SK-N-SH treated with all-trans-retinoic acid at 6 μM for 48 hours (cell line): ENCODE data around the gene PRICKLE1.

Source experiments
- ATAC-seq: fragments of 200-7000 bp; cut with Tn5 transposase; 3 replicates; pipeline ENCODE4 v1.9.1; 2020; ENCODE audit warnings: mild to moderate bottlenecking, moderate library complexity
- ARNTL ChIP-seq: fragments of 450-650 bp; formaldehyde crosslinking; IDR thresholded peaks from 2 replicates; pipeline ENCODE4 v1.5.0; 2020; ENCODE audit warnings: low read depth, mild to moderate bottlenecking, moderate library complexity, borderline replicate concordance
- CREB5 ChIP-seq: fragments of 250-450 bp; sonication (Bioruptor Pico); IDR thresholded peaks from 2 replicates; pipeline ENCODE4 v1.5.1; 2020; ENCODE audit warnings: low read depth, mild to moderate bottlenecking, moderate library complexity
- CSDC2 ChIP-seq: fragments of 250-450 bp; sonication (Bioruptor Pico); IDR thresholded peaks from 2 replicates; pipeline ENCODE4 v1.5.0; 2020; ENCODE audit warnings: mild to moderate bottlenecking, moderate library complexity
- ESRRG ChIP-seq: fragments of 250-450 bp; sonication (Bioruptor Pico); IDR thresholded peaks from 2 replicates; pipeline ENCODE4 v1.6.1; 2021; ENCODE audit warnings: mild to moderate bottlenecking
- GLIS3 ChIP-seq: fragments of 250-450 bp; sonication (Bioruptor Pico); IDR thresholded peaks from 2 replicates; pipeline ENCODE4 v1.5.0; 2020; ENCODE audit warnings: mild to moderate bottlenecking, moderate library complexity
- ISL1 ChIP-seq: fragments of 250-450 bp; sonication (Bioruptor Pico); IDR thresholded peaks from 2 replicates; pipeline ENCODE4 v2.1.2; 2022; ENCODE audit warnings: mild to moderate bottlenecking, moderate library complexity
- OSR1 ChIP-seq: fragments of 250-450 bp; sonication (Bioruptor Pico); IDR thresholded peaks from 2 replicates; pipeline ENCODE4 v1.8.0; 2022; ENCODE audit warnings: moderate library complexity, mild to moderate bottlenecking, inconsistent platforms
- POU6F1 ChIP-seq: fragments of 250-450 bp; sonication (Bioruptor Pico); IDR thresholded peaks from 2 replicates; pipeline ENCODE4 v1.8.0; 2021; ENCODE audit warnings: low read depth, mild to moderate bottlenecking, moderate library complexity, borderline replicate concordance
- TCF4 ChIP-seq: fragments of 250-450 bp; sonication (Bioruptor Pico); IDR thresholded peaks from 2 replicates; pipeline ENCODE4 v1.8.0; 2021; ENCODE audit warnings: mild to moderate bottlenecking, moderate library complexity, borderline replicate concordance
- TOX ChIP-seq: fragments of 250-450 bp; sonication (Bioruptor Pico); IDR thresholded peaks from 2 replicates; pipeline ENCODE4 v1.8.0; 2021; ENCODE audit warnings: mild to moderate bottlenecking, moderate library complexity, borderline replicate concordance
- TSHZ2 ChIP-seq: fragments of 250-450 bp; sonication (Bioruptor Pico); IDR thresholded peaks from 2 replicates; pipeline ENCODE4 v1.5.0; 2020; ENCODE audit warnings: mild to moderate bottlenecking, moderate library complexity
- ZC3H10 ChIP-seq: fragments of 250-450 bp; sonication (Bioruptor Pico); IDR thresholded peaks from 2 replicates; pipeline ENCODE4 v1.5.1; 2021; ENCODE audit warnings: mild to moderate bottlenecking, moderate library complexity
- ZFP3 ChIP-seq: fragments of 250-450 bp; sonication (Bioruptor Pico); IDR thresholded peaks from 2 replicates; pipeline ENCODE4 v1.5.0; 2020; ENCODE audit warnings: mild to moderate bottlenecking, moderate library complexity
- ZFP30 ChIP-seq: fragments of 450-650 bp; formaldehyde crosslinking; IDR thresholded peaks from 2 replicates; pipeline ENCODE4 v1.5.0; 2022; ENCODE audit warnings: mild to moderate bottlenecking, moderate library complexity
- ZNF565 ChIP-seq: fragments of 450-650 bp; formaldehyde crosslinking; conservative IDR thresholded peaks from 2 replicates; pipeline ENCODE4 v1.5.0; 2020; ENCODE audit warnings: low read depth, mild to moderate bottlenecking, moderate library complexity
- ZNF70 ChIP-seq: fragments of 450-650 bp; formaldehyde crosslinking; IDR thresholded peaks from 2 replicates; pipeline ENCODE4 v1.5.0; 2020; ENCODE audit warnings: mild to moderate bottlenecking, moderate library complexity
- ZNF8 ChIP-seq: fragments of 450-650 bp; formaldehyde crosslinking; IDR thresholded peaks from 2 replicates; pipeline ENCODE4 v1.5.0; 2020; ENCODE audit warnings: mild to moderate bottlenecking, moderate library complexity
- TF ChIP-seq, protein P1 (sequence below): fragments of 250-450 bp; sonication (Bioruptor Pico); IDR thresholded peaks from 2 replicates; pipeline ENCODE4 v1.5.1; 2021; ENCODE audit warnings: mild to moderate bottlenecking, moderate library complexity
- TF ChIP-seq, protein P2 (sequence below): fragments of 250-450 bp; sonication (Bioruptor Pico); IDR thresholded peaks from 2 replicates; pipeline ENCODE4 v1.8.0; 2020; ENCODE audit warnings: mild to moderate bottlenecking, moderate library complexity, borderline replicate concordance

The PRICKLE1 gene

GRCh38 chr12:42638011-42638410, 48.5 kb upstream of the PRICKLE1 start:
- TF ChIP-seq ZNF565 (CRISPR knock-in tag) = no peak
- TF ChIP-seq, protein P1, sequence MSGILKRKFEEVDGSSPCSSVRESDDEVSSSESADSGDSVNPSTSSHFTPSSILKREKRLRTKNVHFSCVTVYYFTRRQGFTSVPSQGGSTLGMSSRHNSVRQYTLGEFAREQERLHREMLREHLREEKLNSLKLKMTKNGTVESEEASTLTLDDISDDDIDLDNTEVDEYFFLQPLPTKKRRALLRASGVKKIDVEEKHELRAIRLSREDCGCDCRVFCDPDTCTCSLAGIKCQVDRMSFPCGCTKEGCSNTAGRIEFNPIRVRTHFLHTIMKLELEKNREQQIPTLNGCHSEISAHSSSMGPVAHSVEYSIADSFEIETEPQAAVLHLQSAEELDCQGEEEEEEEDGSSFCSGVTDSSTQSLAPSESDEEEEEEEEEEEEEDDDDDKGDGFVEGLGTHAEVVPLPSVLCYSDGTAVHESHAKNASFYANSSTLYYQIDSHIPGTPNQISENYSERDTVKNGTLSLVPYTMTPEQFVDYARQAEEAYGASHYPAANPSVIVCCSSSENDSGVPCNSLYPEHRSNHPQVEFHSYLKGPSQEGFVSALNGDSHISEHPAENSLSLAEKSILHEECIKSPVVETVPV (CRISPR knock-in tag) = no peak
- TF ChIP-seq ZC3H10 = no peak
- TF ChIP-seq CSDC2 (CRISPR knock-in tag) = no peak
- no peak for TF ChIP-seq TCF4 (CRISPR knock-in tag)
- no peak for TF ChIP-seq OSR1 (CRISPR knock-in tag)
- TF ChIP-seq, protein P2, sequence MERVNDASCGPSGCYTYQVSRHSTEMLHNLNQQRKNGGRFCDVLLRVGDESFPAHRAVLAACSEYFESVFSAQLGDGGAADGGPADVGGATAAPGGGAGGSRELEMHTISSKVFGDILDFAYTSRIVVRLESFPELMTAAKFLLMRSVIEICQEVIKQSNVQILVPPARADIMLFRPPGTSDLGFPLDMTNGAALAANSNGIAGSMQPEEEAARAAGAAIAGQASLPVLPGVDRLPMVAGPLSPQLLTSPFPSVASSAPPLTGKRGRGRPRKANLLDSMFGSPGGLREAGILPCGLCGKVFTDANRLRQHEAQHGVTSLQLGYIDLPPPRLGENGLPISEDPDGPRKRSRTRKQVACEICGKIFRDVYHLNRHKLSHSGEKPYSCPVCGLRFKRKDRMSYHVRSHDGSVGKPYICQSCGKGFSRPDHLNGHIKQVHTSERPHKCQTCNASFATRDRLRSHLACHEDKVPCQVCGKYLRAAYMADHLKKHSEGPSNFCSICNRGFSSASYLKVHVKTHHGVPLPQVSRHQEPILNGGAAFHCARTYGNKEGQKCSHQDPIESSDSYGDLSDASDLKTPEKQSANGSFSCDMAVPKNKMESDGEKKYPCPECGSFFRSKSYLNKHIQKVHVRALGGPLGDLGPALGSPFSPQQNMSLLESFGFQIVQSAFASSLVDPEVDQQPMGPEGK = no peak
- TF ChIP-seq ZNF8 (CRISPR knock-in tag) = no peak
- TF ChIP-seq GLIS3 (CRISPR knock-in tag) = no peak
- TF ChIP-seq ZFP3 (CRISPR knock-in tag) = no peak
- no peak for TF ChIP-seq ISL1 (CRISPR knock-in tag)
- no peak for TF ChIP-seq CREB5 (CRISPR knock-in tag)
- TF ChIP-seq ZNF70 (CRISPR knock-in tag) = no peak
- TF ChIP-seq ZFP30 (CRISPR knock-in tag) = no peak
- TF ChIP-seq TOX (CRISPR knock-in tag) = no peak
- no peak for TF ChIP-seq ARNTL (CRISPR knock-in tag)

DNA sequence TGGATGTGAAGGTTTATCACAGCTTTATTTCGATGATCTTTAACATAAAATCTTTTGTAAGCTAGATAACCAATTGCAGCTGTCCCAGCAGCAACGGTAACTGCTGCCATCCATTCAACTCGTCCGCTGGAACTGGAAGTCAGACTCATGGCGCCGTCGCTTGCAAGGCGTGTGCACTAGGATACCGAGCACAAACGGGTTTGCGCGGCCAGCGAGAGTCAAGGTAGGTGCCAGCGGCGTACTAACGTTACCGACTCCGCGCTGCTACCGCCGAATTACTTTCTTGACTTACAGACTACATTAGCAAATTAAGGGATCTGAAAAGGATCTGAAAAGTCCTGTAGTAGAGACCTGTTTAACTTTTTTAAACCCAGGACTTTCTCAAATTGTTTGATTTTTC, 47.4 kb upstream of the PRICKLE1 start:
- no peak for TF ChIP-seq POU6F1
- no peak for TF ChIP-seq ZNF8 (CRISPR knock-in tag)
- TF ChIP-seq GLIS3 (CRISPR knock-in tag) = no peak
- TF ChIP-seq, all 23 proteins: peak for 0
- no peak for ATAC-seq

More at GRCh38 chr12:42638011-42638410, 48.5 kb upstream of the PRICKLE1 start:
- no peak for ATAC-seq

GRCh38 chr12:42633594-42633993, 44.0 kb upstream of the PRICKLE1 start:
- TF ChIP-seq, protein P2 = no peak
- no peak for TF ChIP-seq ESRRG (CRISPR knock-in tag)
- no peak for TF ChIP-seq ZNF70 (CRISPR knock-in tag)
- TF ChIP-seq ZFP30 (CRISPR knock-in tag) = no peak
- no peak for TF ChIP-seq CREB5 (CRISPR knock-in tag)
- TF ChIP-seq, all 23 proteins: peak for 0
- no peak for ATAC-seq

DNA sequence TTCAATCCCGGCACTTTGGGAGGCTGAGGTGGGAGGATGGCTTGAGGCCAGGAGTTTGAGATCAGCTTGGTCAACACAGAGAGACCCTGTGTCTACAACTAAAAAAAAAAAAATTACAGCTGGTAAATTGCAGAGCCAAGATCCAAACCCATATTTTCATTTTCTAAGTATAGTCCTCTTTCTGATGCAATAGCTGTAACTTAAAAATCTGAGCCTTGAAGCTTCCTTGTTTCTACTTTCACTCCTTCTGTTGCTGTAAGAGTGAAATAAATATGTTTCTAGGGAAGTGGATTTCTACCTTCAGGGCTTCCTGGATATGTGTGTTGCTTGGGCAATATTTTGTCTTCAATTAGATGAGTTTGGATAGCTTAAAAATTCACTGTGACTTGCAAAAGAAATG, 42.0 kb upstream of the PRICKLE1 start:
- no peak for ATAC-seq
- TF ChIP-seq, protein P2 = no peak
- TF ChIP-seq ESRRG (CRISPR knock-in tag) (no peak), TSHZ2 (no peak), TOX (CRISPR knock-in tag) (no peak), ZNF565 (CRISPR knock-in tag) (no peak), CREB5 (CRISPR knock-in tag) (no peak)
